A549 (cell line): ENCODE measurements around the gene RTBDN. TPM values are rescaled to one million over a fixed set of nuclear protein-coding genes. Genes with fewer than 3 reads are reported as not detected.

Source experiments
- ATAC-seq, 2 experiments: fragments of 200-7000 bp in 1 of 2; fragments of >200 bp in 1 of 2; cut with Nextera tagmentation in 1 of 2; cut with Tn5 transposase in 1 of 2; 3 replicates each; pipeline versions ENCODE4 v1.8.0 to v1.9.1; 2018 to 2020; ENCODE audit warnings: mild to moderate bottlenecking in 1 of 2, moderate library complexity in 1 of 2
- CTCF ChIA-PET: fragments of 300-600 bp; sonication (Branson Sonifier 250); formaldehyde crosslinking; extraction: SDS; loops from one replicate; lab custom pipeline; 2021; ENCODE audit warnings: antibody characterized with exemption, inconsistent platforms; lab: Yijun Ruan, JAX
- POLR2A ChIA-PET: fragments of 350-600 bp; formaldehyde crosslinking; extraction: SDS; loops from one replicate; lab custom pipeline; 2021; ENCODE audit warnings: antibody characterized with exemption, inconsistent platforms; lab: Yijun Ruan, JAX
- DNase-seq, 2 experiments: peaks; one replicate each; pipeline versions ENCODE4 v3.0.0 to v3.0.0-alpha.2; 2011 to 2016; ENCODE audit warnings: low read depth in 1 of 2, low spot score in 1 of 2
- FAIRE-seq: peaks from 2 replicates; lab custom pipeline; 2011; peaks lifted over from hg19 to GRCh38; lab: Jason Lieb, UNC
- H3K27ac ChIP-seq, 2 experiments: fragments of >200 bp; sonication (Bioruptor Twin); formaldehyde crosslinking; 3 replicates each; pipeline ENCODE4 v1.5.1; 2016 to 2017
- H3K4me1 ChIP-seq: fragments of >200 bp; sonication (Bioruptor Twin); formaldehyde crosslinking; 3 replicates; pipeline ENCODE4 v1.6.1; 2016
- H3K4me2 ChIP-seq: fragments of >200 bp; sonication (Bioruptor Twin); formaldehyde crosslinking; 3 replicates; pipeline ENCODE4 v1.6.1; 2016
- H3K4me3 ChIP-seq: fragments of >200 bp; sonication (Bioruptor Twin); formaldehyde crosslinking; 3 replicates; pipeline ENCODE4 v1.5.1; 2016
- H3K9me3 ChIP-seq: fragments of >200 bp; sonication (Bioruptor Twin); formaldehyde crosslinking; 3 replicates; pipeline ENCODE4 v1.6.1; 2016
- CEBPB ChIP-seq, 2 experiments: fragments of >200 bp in 1 of 2; sonication (Bioruptor Twin) in 1 of 2; formaldehyde crosslinking in 1 of 2; IDR thresholded peaks; 2 replicates each; pipeline ENCODE4 v1.6.1; 2012 to 2016
- CHD2 ChIP-seq: fragments of 150-350 bp; IDR thresholded peaks from 2 replicates; pipeline ENCODE4 v1.6.1; 2014; ENCODE audit warnings: low read length; ENCODE audit not compliant: partially characterized antibody
- EHMT2 ChIP-seq: fragments of 200-600 bp; sonication (generic); IDR thresholded peaks from 2 replicates; pipeline ENCODE4 v1.6.1; 2016; ENCODE audit warnings: antibody characterized with exemption, low read depth, mild to moderate bottlenecking, moderate library complexity
- EP300 ChIP-seq, 2 experiments: fragments of >200 bp; sonication (Bioruptor Twin); formaldehyde crosslinking; IDR thresholded peaks; 2 replicates in 1 of 2; 3 replicates in 1 of 2; pipeline ENCODE4 v1.6.1; 2016 to 2017
- FOSB ChIP-seq: fragments of 250-450 bp; sonication (Bioruptor Pico); IDR thresholded peaks from 2 replicates; pipeline ENCODE4 v1.5.0; 2020; ENCODE audit warnings: mild to moderate bottlenecking, moderate library complexity
- HOXB13 ChIP-seq: fragments of 250-450 bp; sonication (Bioruptor Pico); IDR thresholded peaks from 2 replicates; pipeline ENCODE4 v1.5.0; 2020; ENCODE audit warnings: low read depth, mild to moderate bottlenecking, moderate library complexity
- JUN ChIP-seq, 2 experiments: fragments of >200 bp; sonication (Bioruptor Twin); formaldehyde crosslinking; IDR thresholded peaks; 2 replicates in 1 of 2; 3 replicates in 1 of 2; pipeline ENCODE4 v1.6.1; 2016 to 2017
- RAD21 ChIP-seq, 2 experiments: fragments of >200 bp in 1 of 2; sonication (Bioruptor Twin) in 1 of 2; formaldehyde crosslinking in 1 of 2; IDR thresholded peaks in 1 of 2; conservative IDR thresholded peaks in 1 of 2; 2 replicates in 1 of 2; 3 replicates in 1 of 2; pipeline ENCODE4 v1.6.1; 2012 to 2018; ENCODE audit warnings: inconsistent platforms in 1 of 2
- RCOR1 ChIP-seq: fragments of 150-350 bp; IDR thresholded peaks from 2 replicates; pipeline ENCODE4 v1.6.1; 2014; ENCODE audit warnings: antibody characterized with exemption, low read length, low read depth
- SREBF2 ChIP-seq: fragments of 450-650 bp; IDR thresholded peaks from 2 replicates; pipeline ENCODE4 v1.6.1; 2014; ENCODE audit warnings: mild to moderate bottlenecking, moderate library complexity
- TFCP2L1 ChIP-seq: fragments of 250-450 bp; sonication (Bioruptor Pico); IDR thresholded peaks from 2 replicates; pipeline ENCODE4 v1.5.0; 2021; ENCODE audit warnings: mild to moderate bottlenecking
- WGBS: methylation state at CpG from one replicate; pipeline ENCODE4 v1.1.6; 2017; ENCODE audit errors: missing lambda C conversion rate; 5-methylcytosine and 5-hydroxymethylcytosine counted together
- polyA plus RNA-seq, 4 experiments: library from polyadenylated mRNA; depleted of rRNA in 3 of 4; stranded (reverse); fragments of >200 nt; fragmentation: RNase III in 1 of 4; extraction: RNeasy Plus Mini Kit Qiagen cat#74134 plus additional on column Dnase treatment in 1 of 4; gene quantifications; 2 replicates in 3 of 4; 3 replicates in 1 of 4; pipeline ENCODE4 v1.2.3, GENCODE V29; 2011 to 2017
- TF ChIP-seq, protein P1 (sequence below): fragments of 200-600 bp; sonication (generic); IDR thresholded peaks from 2 replicates; pipeline ENCODE4 v1.6.1; 2016; ENCODE audit warnings: antibody characterized with exemption, mild to moderate bottlenecking, moderate library complexity
- TF ChIP-seq, protein P2 (sequence below): fragments of 250-450 bp; sonication (Bioruptor Pico); IDR thresholded peaks from 2 replicates; pipeline ENCODE4 v1.5.0; 2020; ENCODE audit warnings: low read depth, mild to moderate bottlenecking, moderate library complexity
- TF ChIP-seq, protein P3 (sequence below): fragments of >200 bp; sonication (Bioruptor Twin); formaldehyde crosslinking; IDR thresholded peaks from 3 replicates; pipeline ENCODE4 v1.6.1; 2016
- TF ChIP-seq, protein P4 (sequence below): fragments of 150-350 bp; IDR thresholded peaks from 2 replicates; pipeline ENCODE4 v1.6.1; 2014; ENCODE audit warnings: low read depth, mild to moderate bottlenecking, low read length
- TF ChIP-seq, protein P5 (sequence below): fragments of >200 bp; sonication (Bioruptor Twin); formaldehyde crosslinking; IDR thresholded peaks from 2 replicates; pipeline ENCODE4 v1.6.1; 2016

The RTBDN gene
- polyA plus RNA-seq, 2 of the 4 experiments (the other 2 are of a cell fraction): 0.09 to 0.25 TPM

DNA sequence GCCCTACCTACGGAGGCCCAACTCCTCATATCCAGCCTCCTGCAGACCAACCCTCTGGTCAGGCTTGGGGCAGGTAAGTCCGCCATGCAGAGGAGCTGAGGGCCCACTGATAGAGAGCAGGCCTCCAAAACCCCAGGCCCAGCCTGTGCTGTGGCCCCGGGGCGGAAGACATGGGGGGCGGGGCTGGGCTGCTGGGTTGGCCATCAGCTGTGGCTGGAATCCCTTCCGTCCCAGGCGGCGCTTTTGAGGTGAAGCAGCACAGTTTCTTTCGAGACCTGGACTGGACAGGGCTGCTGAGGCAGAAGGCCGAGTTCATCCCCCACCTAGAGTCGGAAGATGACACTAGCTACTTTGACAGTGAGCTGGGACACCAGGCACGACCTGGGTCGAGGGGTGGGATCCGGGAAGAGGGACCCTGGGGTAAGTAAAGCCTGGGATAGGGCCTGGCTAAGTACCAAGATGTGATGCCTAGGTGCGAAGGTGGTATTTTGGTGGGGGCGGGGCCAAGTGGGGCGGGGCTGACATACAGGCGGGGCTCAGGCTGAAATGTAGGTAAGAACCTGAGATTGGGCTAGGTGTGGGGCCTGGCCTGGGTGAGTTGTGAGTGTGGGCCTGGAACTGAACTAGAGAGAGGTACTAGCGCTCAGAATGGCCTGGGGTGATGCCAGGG lies 31.5 kb upstream of the RTBDN start:
- Histone ChIP-seq H3K4me2 (no peak overlapping the region), H3K9me3 (no peaks in the 10 kb centered on the region), H3K4me3 (no peak overlapping the region), H3K27ac (no peak overlapping the region), H3K4me1 (no peaks in the 10 kb centered on the region)
- no peak for ATAC-seq
- TF ChIP-seq HOXB13 (CRISPR knock-in tag): no peak
- TF ChIP-seq, protein P1, sequence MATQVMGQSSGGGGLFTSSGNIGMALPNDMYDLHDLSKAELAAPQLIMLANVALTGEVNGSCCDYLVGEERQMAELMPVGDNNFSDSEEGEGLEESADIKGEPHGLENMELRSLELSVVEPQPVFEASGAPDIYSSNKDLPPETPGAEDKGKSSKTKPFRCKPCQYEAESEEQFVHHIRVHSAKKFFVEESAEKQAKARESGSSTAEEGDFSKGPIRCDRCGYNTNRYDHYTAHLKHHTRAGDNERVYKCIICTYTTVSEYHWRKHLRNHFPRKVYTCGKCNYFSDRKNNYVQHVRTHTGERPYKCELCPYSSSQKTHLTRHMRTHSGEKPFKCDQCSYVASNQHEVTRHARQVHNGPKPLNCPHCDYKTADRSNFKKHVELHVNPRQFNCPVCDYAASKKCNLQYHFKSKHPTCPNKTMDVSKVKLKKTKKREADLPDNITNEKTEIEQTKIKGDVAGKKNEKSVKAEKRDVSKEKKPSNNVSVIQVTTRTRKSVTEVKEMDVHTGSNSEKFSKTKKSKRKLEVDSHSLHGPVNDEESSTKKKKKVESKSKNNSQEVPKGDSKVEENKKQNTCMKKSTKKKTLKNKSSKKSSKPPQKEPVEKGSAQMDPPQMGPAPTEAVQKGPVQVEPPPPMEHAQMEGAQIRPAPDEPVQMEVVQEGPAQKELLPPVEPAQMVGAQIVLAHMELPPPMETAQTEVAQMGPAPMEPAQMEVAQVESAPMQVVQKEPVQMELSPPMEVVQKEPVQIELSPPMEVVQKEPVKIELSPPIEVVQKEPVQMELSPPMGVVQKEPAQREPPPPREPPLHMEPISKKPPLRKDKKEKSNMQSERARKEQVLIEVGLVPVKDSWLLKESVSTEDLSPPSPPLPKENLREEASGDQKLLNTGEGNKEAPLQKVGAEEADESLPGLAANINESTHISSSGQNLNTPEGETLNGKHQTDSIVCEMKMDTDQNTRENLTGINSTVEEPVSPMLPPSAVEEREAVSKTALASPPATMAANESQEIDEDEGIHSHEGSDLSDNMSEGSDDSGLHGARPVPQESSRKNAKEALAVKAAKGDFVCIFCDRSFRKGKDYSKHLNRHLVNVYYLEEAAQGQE: no peak
- TF ChIP-seq EHMT2: no peak
- FAIRE-seq: no peak
- ChIA-PET POLR2A (no interaction called here), CTCF (interaction anchor here (1.1 to 3.4 kb wide), 2 partner anchors 19 to 20 kb away, joined by 3 to 23 read pairs; no protein-coding TSS in a partner anchor)
- WGBS: 83% methylated on average over 9 of the region's 19 CpGs
- DNase-seq: no peak

DNA sequence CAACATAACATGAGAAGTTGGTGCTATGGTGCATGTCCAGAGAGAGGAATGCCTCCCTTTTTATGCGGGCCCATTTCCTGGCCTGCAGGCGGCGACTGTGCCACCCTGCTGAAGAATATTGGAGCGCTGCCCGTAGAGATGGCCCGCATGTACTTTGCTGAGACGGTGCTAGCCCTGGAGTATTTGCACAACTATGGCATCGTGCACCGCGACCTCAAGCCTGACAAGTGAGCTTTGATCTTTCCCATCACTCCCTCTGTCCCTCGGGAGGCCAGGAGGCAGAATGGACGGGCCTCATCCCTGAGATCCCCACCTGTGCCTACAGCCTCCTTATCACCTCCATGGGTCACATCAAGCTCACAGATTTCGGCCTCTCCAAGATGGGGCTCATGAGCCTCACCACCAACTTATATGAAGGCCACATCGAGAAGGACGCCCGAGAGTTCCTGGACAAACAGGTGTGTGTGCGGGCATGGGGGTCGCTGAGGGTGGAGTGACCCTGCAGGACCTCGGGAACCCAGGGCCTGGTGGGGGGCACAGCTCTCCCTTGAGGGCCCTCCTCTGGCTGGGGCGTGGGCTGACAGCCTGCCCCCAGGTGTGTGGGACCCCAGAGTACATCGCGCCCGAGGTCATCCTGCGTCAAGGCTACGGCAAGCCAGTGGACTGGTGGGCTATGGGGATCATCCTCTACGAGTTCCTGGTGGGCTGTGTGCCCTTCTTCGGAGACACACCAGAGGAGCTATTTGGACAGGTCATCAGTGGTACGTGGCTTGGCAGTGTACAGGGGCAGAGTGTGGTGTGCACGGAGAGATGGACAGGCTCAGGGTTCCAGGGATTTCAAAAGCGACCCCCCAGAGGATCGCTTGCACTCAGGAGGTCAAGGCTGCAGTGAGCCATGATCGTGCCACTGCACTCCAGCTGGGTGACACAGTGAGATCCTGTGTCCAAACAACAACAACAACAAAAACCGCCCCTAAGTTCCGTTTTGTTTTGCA lies 30.6 kb upstream of the RTBDN start:
- no peak overlapping the region for H3K4me2 ChIP-seq
- H3K4me1 ChIP-seq: no peaks in the 10 kb centered on the region
- no peak for DNase-seq
- ChIA-PET CTCF (interaction anchor here (0.6 to 3.4 kb wide), 7 partner anchors 10 to 178 kb away, joined by 3 to 23 read pairs (median 4); no protein-coding TSS in a partner anchor), POLR2A (no interaction called here)
- ATAC-seq: peak in 1 of 2 experiments; percentile 34; a peak in 2 of 6 replicates
- TF ChIP-seq RAD21 (conservative IDR thresholded peaks at IDR 0.05 in 1 of 2, IDR thresholded peaks at IDR 0.05 in 1 of 2) (no peak), CEBPB (IDR thresholded peaks at IDR 0.05) (no peak), EP300 (IDR thresholded peaks at IDR 0.05) (no peak), CHD2 (no peak), JUN (IDR thresholded peaks at IDR 0.05) (no peak), FOSB (no peak), RCOR1 (no peak), SREBF2 (no peak), TFCP2L1 (no peak)
- TF ChIP-seq, protein P2, sequence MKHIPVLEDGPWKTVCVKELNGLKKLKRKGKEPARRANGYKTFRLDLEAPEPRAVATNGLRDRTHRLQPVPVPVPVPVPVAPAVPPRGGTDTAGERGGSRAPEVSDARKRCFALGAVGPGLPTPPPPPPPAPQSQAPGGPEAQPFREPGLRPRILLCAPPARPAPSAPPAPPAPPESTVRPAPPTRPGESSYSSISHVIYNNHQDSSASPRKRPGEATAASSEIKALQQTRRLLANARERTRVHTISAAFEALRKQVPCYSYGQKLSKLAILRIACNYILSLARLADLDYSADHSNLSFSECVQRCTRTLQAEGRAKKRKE: no peak
- TF ChIP-seq, protein P3, sequence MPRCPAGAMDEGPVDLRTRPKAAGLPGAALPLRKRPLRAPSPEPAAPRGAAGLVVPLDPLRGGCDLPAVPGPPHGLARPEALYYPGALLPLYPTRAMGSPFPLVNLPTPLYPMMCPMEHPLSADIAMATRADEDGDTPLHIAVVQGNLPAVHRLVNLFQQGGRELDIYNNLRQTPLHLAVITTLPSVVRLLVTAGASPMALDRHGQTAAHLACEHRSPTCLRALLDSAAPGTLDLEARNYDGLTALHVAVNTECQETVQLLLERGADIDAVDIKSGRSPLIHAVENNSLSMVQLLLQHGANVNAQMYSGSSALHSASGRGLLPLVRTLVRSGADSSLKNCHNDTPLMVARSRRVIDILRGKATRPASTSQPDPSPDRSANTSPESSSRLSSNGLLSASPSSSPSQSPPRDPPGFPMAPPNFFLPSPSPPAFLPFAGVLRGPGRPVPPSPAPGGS: no peak
- TF ChIP-seq, protein P4, sequence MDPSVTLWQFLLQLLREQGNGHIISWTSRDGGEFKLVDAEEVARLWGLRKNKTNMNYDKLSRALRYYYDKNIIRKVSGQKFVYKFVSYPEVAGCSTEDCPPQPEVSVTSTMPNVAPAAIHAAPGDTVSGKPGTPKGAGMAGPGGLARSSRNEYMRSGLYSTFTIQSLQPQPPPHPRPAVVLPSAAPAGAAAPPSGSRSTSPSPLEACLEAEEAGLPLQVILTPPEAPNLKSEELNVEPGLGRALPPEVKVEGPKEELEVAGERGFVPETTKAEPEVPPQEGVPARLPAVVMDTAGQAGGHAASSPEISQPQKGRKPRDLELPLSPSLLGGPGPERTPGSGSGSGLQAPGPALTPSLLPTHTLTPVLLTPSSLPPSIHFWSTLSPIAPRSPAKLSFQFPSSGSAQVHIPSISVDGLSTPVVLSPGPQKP: no peak
- TF ChIP-seq, protein P5, sequence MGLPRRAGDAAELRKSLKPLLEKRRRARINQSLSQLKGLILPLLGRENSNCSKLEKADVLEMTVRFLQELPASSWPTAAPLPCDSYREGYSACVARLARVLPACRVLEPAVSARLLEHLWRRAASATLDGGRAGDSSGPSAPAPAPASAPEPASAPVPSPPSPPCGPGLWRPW: no peak
- no peaks in the 10 kb centered on the region for H3K9me3 ChIP-seq
- H3K27ac ChIP-seq: no peak overlapping the region
- FAIRE-seq: no peak
- WGBS: 66% methylated on average over 27 of the region's 34 CpGs
- H3K4me3 ChIP-seq: no peak overlapping the region
